Vagina (tissue), 2 donors: ENCODE data around the gene NPTXR. TPM values are rescaled to one million over a fixed set of nuclear protein-coding genes. Genes with fewer than 3 reads are reported as not detected.

ENCODE experiments used
- DNase-seq, 2 donors: peaks; one replicate each; pipeline ENCODE4 v3.0.0-alpha.2; 2017; ENCODE audit errors: extremely low spot score in 2 of 2
- H3K27ac ChIP-seq: fragments of 200-600 bp; sonication (generic); one replicate; pipeline ENCODE4 v1.5.1; 2019
- H3K27me3 ChIP-seq: fragments of 200-600 bp; sonication (generic); one replicate; pipeline ENCODE4 v1.5.1; 2019
- H3K36me3 ChIP-seq, 2 donors: fragments of 200-600 bp; sonication (generic); one replicate each; pipeline ENCODE4 v1.5.1; 2017 to 2019
- H3K4me1 ChIP-seq: fragments of 200-600 bp; sonication (generic); one replicate; pipeline ENCODE4 v1.5.1; 2019
- H3K4me3 ChIP-seq, 2 donors: fragments of 200-600 bp; sonication (generic); 1 replicate in 1 of 2; 2 replicates in 1 of 2; pipeline ENCODE4 v1.5.1; 2016 to 2019
- H3K9me3 ChIP-seq: fragments of 200-600 bp; sonication (generic); one replicate; pipeline ENCODE4 v1.5.1; 2019
- CTCF ChIP-seq, 3 experiments: fragments of 450-650 bp in 2 of 3; fragments of 200-600 bp in 1 of 3; sonication (generic) in 1 of 3; IDR thresholded peaks; one replicate each; pipeline ENCODE4 v1.5.1; 2017 to 2019; ENCODE audit warnings: antibody characterized with exemption in 3 of 3, mild to moderate bottlenecking in 2 of 3, moderate library complexity in 2 of 3
- POLR2A ChIP-seq, 2 donors: fragments of 450-650 bp; IDR thresholded peaks; one replicate each; pipeline ENCODE4 v1.6.1; 2017; ENCODE audit warnings: antibody characterized with exemption in 2 of 2, mild to moderate bottlenecking in 2 of 2, moderate library complexity in 2 of 2
- POLR2AphosphoS5 ChIP-seq, 2 donors: sonication (generic); formaldehyde crosslinking; IDR thresholded peaks; one replicate each; pipeline ENCODE4 v1.9.0; 2017; ENCODE audit warnings: antibody characterized with exemption in 2 of 2, mild to moderate bottlenecking in 2 of 2, low read depth in 1 of 2; ENCODE audit not compliant: insufficient read depth in 1 of 2
- intact Hi-C: fragments of 100-400 bp; cut with DNase I; formaldehyde crosslinking; loops from one replicate; pipeline ENCODE4 v1.15.1; 2023
- total RNA-seq: library from RNA; depleted of rRNA; stranded (reverse); fragments of >200 nt; gene quantifications from one replicate; pipeline ENCODE4 v1.2.3, GENCODE V29; 2016

NPTXR gene
- total RNA-seq, 1 donor from 2014 or later, result 9.3 TPM

GRCh38 chr22:38793721-38794466 is 49.9 kb downstream of the NPTXR start, which contains the start of gene DNAL4:
DNAL4 (minus strand) TSS chr22:38794143; CDS start chr22:38782731, 11,412 bp downstream.
- intact Hi-C loops, result no loop called here
- peaks cover 0 to 3% of the 10 kb centered on the region in 2 donors for H3K36me3 ChIP-seq
- no peaks in the 10 kb centered on the region for H3K27me3 ChIP-seq
- peak within 1 kb of the TSS; percentile 69 to 86 for H3K4me3 ChIP-seq
- TF ChIP-seq POLR2A (IDR thresholded peaks at IDR 0.05), result peak in 1 of 2 donors; percentile 13
- no peak for TF ChIP-seq CTCF (IDR thresholded peaks at IDR 0.05)
- TF ChIP-seq POLR2AphosphoS5 (IDR thresholded peaks at IDR 0.05; ENCODE audit: insufficient read depth in 1 of 2, low read depth in 1 of 2), result peak; percentile 51 to 88
- peak in 1 of 2 donors; percentile 98 for DNase-seq
- peaks cover 22% of the 10 kb centered on the region for H3K4me1 ChIP-seq
- H3K27ac ChIP-seq, result peak within 1 kb of the TSS; percentile 81
- H3K9me3 ChIP-seq, result no peaks in the 10 kb centered on the region

GRCh38 chr22:38793317-38793716 is 50.5 kb downstream of the NPTXR start:
- no peak for DNase-seq
- peak overlapping the region; percentile 81 for H3K27ac ChIP-seq
- no peaks in the 10 kb centered on the region for H3K27me3 ChIP-seq
- peak overlapping the region; percentile 69 to 86 for H3K4me3 ChIP-seq
- no peaks in the 10 kb centered on the region for H3K9me3 ChIP-seq
- H3K36me3 ChIP-seq, result peaks cover 0 to 3% of the 10 kb centered on the region in 2 donors
- no peak for TF ChIP-seq POLR2AphosphoS5 (IDR thresholded peaks at IDR 0.05; ENCODE audit: insufficient read depth in 1 of 2, low read depth in 1 of 2)
- TF ChIP-seq POLR2A (IDR thresholded peaks at IDR 0.05), result no peak
- no peak for TF ChIP-seq CTCF (IDR thresholded peaks at IDR 0.05)
- H3K4me1 ChIP-seq, result peaks cover 27% of the 10 kb centered on the region
- intact Hi-C loops, result no loop called here

GRCh38 chr22:38792833-38793232 is 51.0 kb downstream of the NPTXR start:
- no peaks in the 10 kb centered on the region for H3K9me3 ChIP-seq
- DNase-seq, result no peak
- H3K4me3 ChIP-seq, result peak overlapping the region; percentile 69 to 86
- intact Hi-C loops, result no loop called here
- H3K27ac ChIP-seq, result peak overlapping the region; percentile 81
- H3K4me1 ChIP-seq, result peaks cover 32% of the 10 kb centered on the region
- no peak for TF ChIP-seq CTCF (IDR thresholded peaks at IDR 0.05)
- no peak for TF ChIP-seq POLR2AphosphoS5 (IDR thresholded peaks at IDR 0.05; ENCODE audit: insufficient read depth in 1 of 2, low read depth in 1 of 2)
- TF ChIP-seq POLR2A (IDR thresholded peaks at IDR 0.05), result no peak
- no peaks in the 10 kb centered on the region for H3K27me3 ChIP-seq
- peaks cover 0 to 3% of the 10 kb centered on the region in 2 donors for H3K36me3 ChIP-seq

GRCh38 chr22:38789606-38790005 is 54.2 kb downstream of the NPTXR start:
- Histone ChIP-seq H3K4me1 (peaks cover 32% of the 10 kb centered on the region), H3K9me3 (no peaks in the 10 kb centered on the region), H3K4me3 (no peak overlapping the region), H3K36me3 (peaks cover 0 to 3% of the 10 kb centered on the region in 2 donors), H3K27ac (peak overlapping the region; percentile 82), H3K27me3 (no peaks in the 10 kb centered on the region)
- no peak for DNase-seq
- TF ChIP-seq CTCF (IDR thresholded peaks at IDR 0.05) (no peak), POLR2A (IDR thresholded peaks at IDR 0.05) (no peak), POLR2AphosphoS5 (IDR thresholded peaks at IDR 0.05; ENCODE audit: insufficient read depth in 1 of 2, low read depth in 1 of 2) (no peak)
- intact Hi-C loops, result no loop called here

- peaks cover 28% of the 10 kb centered on the region for H3K4me1 ChIP-seq
- intact Hi-C loops, result no loop called here
These were observed 55.0 kb downstream of the NPTXR start for GRCh38 chr22:38788846-38789245.

More at GRCh38 chr22:38788846-38789245, 55.0 kb downstream of the NPTXR start:
- no peak for DNase-seq
- TF ChIP-seq POLR2AphosphoS5 (IDR thresholded peaks at IDR 0.05; ENCODE audit: insufficient read depth in 1 of 2, low read depth in 1 of 2) (no peak), CTCF (IDR thresholded peaks at IDR 0.05) (no peak), POLR2A (IDR thresholded peaks at IDR 0.05) (no peak)
- peak overlapping the region; percentile 82 for H3K27ac ChIP-seq
- no peaks in the 10 kb centered on the region for H3K9me3 ChIP-seq
- no peaks in the 10 kb centered on the region for H3K27me3 ChIP-seq
- peaks cover 0 to 3% of the 10 kb centered on the region in 2 donors for H3K36me3 ChIP-seq
- no peak overlapping the region for H3K4me3 ChIP-seq
